Thyroid gland (tissue), 4 donors: ENCODE results near the gene USP6NL. TPM values are rescaled to one million over a fixed set of nuclear protein-coding genes. Genes with fewer than 3 reads are reported as not detected.

Experiments used
- DNase-seq, 2 donors: peaks; one replicate each; pipeline ENCODE4 v3.0.0-alpha.2; 2019
- H3K27ac ChIP-seq, 3 donors: fragments of 200-600 bp; sonication (generic); 1 replicate in 2 of 3; 2 replicates in 1 of 3; pipeline ENCODE4 v1.5.1; 2016 to 2019; ENCODE audit warnings: mild to moderate bottlenecking in 1 of 3, moderate library complexity in 1 of 3
- H3K27me3 ChIP-seq: fragments of 200-600 bp; sonication (generic); one replicate; pipeline ENCODE4 v1.5.1; 2019
- H3K36me3 ChIP-seq, 2 donors: fragments of 200-600 bp; sonication (generic); one replicate each; pipeline ENCODE4 v1.5.1; 2016 to 2019
- H3K4me1 ChIP-seq, 2 donors: fragments of 200-600 bp; sonication (generic); one replicate each; pipeline ENCODE4 v1.5.1; 2017 to 2019
- H3K4me3 ChIP-seq, 3 donors: fragments of 200-600 bp; sonication (generic); replicated peaks in 1 of 3; 1 replicate in 2 of 3; 2 replicates in 1 of 3; pipeline ENCODE4 v1.5.1; 2016; ENCODE audit warnings: mild to moderate bottlenecking in 1 of 3
- H3K9me3 ChIP-seq: fragments of 200-600 bp; sonication (generic); one replicate; pipeline ENCODE4 v1.5.1; 2017
- POLR2A ChIP-seq, 2 donors: fragments of 450-650 bp; IDR thresholded peaks; one replicate each; pipeline ENCODE4 v1.6.1; 2017; ENCODE audit warnings: antibody characterized with exemption in 2 of 2, mild to moderate bottlenecking in 2 of 2, moderate library complexity in 1 of 2
- WGBS, 2 donors: methylation state at CpG; one replicate each; pipeline ENCODE4 v1.1.5; 2017; 5-methylcytosine and 5-hydroxymethylcytosine counted together
- intact Hi-C: fragments of 100-400 bp; cut with DNase I; formaldehyde crosslinking; loops from one replicate; pipeline ENCODE4 v1.15.1; 2023
- total RNA-seq, 4 donors: library from RNA; depleted of rRNA; stranded (reverse); fragments of >200 nt; gene quantifications; one replicate each; pipeline ENCODE4 v1.2.3, GENCODE V29; 2016
- TF ChIP-seq, protein P1 (sequence below), 6 experiments: fragments of 200-600 bp in 3 of 6; fragments of 450-650 bp in 3 of 6; sonication (generic) in 3 of 6; IDR thresholded peaks; one replicate each; pipeline ENCODE4 v1.5.1; 2016 to 2019; ENCODE audit warnings: antibody characterized with exemption in 6 of 6, mild to moderate bottlenecking in 2 of 6, inconsistent platforms in 1 of 6, moderate library complexity in 1 of 6

USP6NL gene
- total RNA-seq, 4 donors from 2014 or later = 16.7 to 24.3 (median 17.8) TPM

DNA sequence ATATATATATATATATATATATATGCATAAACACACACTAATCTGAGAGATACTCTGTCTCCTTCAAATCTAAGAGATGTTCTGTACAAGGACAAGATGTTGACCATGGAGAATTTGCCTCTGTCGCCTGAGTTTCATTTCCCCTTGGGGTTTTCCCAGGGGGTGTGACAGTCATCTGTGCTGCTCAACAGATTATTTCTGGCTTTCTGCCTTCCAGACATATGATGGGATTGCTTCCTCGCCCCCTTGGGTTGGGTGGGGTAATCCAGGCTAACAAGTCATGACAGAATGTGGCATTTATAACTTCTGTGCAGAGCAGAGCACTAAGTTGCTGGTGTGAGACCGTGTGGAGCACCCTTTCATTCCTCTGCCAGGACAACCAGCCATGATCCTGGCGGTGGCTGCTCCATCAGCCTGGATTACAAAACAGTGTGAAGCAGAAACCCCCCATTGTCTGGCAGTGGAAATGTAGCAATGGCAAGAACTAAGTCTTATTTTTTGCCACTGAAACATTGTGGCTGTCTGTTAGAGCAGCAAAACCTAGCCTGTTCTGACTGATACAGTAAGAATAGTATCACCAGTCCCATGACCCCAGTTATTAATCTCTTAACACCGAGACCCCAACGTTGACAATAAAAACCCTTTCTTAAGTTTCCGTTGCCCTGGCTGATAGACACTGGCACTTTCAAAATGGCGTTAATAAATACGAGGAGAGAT is 13.7 kb upstream of the USP6NL start:
- no peak overlapping the region for H3K27ac ChIP-seq
- no peaks in the 10 kb centered on the region for H3K4me1 ChIP-seq
- DNase-seq = no peak
- no peaks in the 10 kb centered on the region for H3K27me3 ChIP-seq
- TF ChIP-seq, protein P1, sequence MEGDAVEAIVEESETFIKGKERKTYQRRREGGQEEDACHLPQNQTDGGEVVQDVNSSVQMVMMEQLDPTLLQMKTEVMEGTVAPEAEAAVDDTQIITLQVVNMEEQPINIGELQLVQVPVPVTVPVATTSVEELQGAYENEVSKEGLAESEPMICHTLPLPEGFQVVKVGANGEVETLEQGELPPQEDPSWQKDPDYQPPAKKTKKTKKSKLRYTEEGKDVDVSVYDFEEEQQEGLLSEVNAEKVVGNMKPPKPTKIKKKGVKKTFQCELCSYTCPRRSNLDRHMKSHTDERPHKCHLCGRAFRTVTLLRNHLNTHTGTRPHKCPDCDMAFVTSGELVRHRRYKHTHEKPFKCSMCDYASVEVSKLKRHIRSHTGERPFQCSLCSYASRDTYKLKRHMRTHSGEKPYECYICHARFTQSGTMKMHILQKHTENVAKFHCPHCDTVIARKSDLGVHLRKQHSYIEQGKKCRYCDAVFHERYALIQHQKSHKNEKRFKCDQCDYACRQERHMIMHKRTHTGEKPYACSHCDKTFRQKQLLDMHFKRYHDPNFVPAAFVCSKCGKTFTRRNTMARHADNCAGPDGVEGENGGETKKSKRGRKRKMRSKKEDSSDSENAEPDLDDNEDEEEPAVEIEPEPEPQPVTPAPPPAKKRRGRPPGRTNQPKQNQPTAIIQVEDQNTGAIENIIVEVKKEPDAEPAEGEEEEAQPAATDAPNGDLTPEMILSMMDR (IDR thresholded peaks at IDR 0.05) = no peak
- TF ChIP-seq POLR2A (IDR thresholded peaks at IDR 0.05) = no peak
- intact Hi-C loops = no loop called here
- H3K9me3 ChIP-seq = no peaks in the 10 kb centered on the region
- H3K36me3 ChIP-seq = no peaks in the 10 kb centered on the region
- 84 to 89% methylated on average over 8 to 9 of the region's 9 CpGs for WGBS, 2 donors
- H3K4me3 ChIP-seq = no peak overlapping the region

DNA sequence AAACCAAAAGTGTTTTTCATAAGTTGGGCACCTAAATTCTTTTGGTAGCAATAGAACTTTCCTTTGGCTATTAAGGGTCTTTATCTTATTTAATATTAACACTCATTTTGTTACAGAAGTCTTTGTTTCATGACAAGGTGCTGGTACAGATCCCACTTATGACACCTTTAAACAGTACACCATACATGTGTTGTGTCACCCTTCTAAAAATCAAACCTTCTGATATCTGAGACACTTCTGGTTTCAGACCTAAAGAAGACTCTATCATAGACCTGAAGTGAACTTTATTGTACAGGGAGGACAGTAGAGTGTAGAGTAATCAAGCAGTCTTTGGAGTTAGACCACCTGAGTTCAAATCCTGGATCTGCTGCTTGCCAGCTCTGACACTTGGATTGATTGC is 5.8 kb upstream of the USP6NL start:
- intact Hi-C loops = no loop called here
- H3K4me3 ChIP-seq = no peak overlapping the region
- H3K27me3 ChIP-seq = no peaks in the 10 kb centered on the region
- no peaks in the 10 kb centered on the region for H3K4me1 ChIP-seq
- DNase-seq = no peak
- no peak for TF ChIP-seq POLR2A (IDR thresholded peaks at IDR 0.05)
- TF ChIP-seq, protein P1 (IDR thresholded peaks at IDR 0.05) = no peak
- no peak overlapping the region for H3K27ac ChIP-seq
- no peaks in the 10 kb centered on the region for H3K9me3 ChIP-seq
- no peaks in the 10 kb centered on the region for H3K36me3 ChIP-seq

- no peaks in the 10 kb centered on the region for H3K36me3 ChIP-seq
- no peaks in the 10 kb centered on the region for H3K9me3 ChIP-seq
- H3K27me3 ChIP-seq = no peaks in the 10 kb centered on the region
- 93% methylated on average over 5 of the region's 5 CpGs for WGBS, 2 donors
- no peak for TF ChIP-seq POLR2A (IDR thresholded peaks at IDR 0.05)
- TF ChIP-seq, protein P1 (IDR thresholded peaks at IDR 0.05) = no peak
- no peak overlapping the region for H3K27ac ChIP-seq
- intact Hi-C loops = no loop called here
- no peak overlapping the region for H3K4me3 ChIP-seq
- DNase-seq = no peak
- H3K4me1 ChIP-seq = no peaks in the 10 kb centered on the region
Observed at GRCh38 chr10:11616021-11616420, 4.6 kb upstream of the USP6NL start.

DNA sequence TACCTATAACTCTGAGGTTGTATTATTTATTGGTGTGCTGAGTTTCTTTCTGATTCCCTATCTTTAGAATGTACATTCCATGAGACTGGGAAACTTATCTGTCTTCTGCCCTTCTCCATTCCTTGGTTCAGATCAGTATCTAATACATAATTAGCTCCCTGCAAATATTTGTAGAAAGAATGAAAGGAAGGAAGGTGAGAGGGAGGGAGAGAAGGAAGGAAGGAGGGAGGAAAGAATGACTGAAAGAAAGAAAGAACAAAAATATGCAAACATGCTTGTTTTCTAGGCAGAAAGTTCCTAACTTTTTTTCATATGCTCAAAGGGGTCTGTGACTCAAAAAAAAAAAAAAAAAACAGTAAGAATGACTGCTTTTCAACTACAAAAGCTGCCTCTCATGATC is 3.9 kb upstream of the USP6NL start:
- TF ChIP-seq, protein P1 (IDR thresholded peaks at IDR 0.05) = no peak
- TF ChIP-seq POLR2A (IDR thresholded peaks at IDR 0.05) = no peak
- Histone ChIP-seq H3K4me1 (peaks cover 0 to 2% of the 10 kb centered on the region in 2 donors), H3K36me3 (no peaks in the 10 kb centered on the region), H3K27me3 (no peaks in the 10 kb centered on the region), H3K27ac (no peak overlapping the region), H3K4me3 (no peak overlapping the region), H3K9me3 (no peaks in the 10 kb centered on the region)
- no peak for DNase-seq
- intact Hi-C loops = no loop called here

DNA sequence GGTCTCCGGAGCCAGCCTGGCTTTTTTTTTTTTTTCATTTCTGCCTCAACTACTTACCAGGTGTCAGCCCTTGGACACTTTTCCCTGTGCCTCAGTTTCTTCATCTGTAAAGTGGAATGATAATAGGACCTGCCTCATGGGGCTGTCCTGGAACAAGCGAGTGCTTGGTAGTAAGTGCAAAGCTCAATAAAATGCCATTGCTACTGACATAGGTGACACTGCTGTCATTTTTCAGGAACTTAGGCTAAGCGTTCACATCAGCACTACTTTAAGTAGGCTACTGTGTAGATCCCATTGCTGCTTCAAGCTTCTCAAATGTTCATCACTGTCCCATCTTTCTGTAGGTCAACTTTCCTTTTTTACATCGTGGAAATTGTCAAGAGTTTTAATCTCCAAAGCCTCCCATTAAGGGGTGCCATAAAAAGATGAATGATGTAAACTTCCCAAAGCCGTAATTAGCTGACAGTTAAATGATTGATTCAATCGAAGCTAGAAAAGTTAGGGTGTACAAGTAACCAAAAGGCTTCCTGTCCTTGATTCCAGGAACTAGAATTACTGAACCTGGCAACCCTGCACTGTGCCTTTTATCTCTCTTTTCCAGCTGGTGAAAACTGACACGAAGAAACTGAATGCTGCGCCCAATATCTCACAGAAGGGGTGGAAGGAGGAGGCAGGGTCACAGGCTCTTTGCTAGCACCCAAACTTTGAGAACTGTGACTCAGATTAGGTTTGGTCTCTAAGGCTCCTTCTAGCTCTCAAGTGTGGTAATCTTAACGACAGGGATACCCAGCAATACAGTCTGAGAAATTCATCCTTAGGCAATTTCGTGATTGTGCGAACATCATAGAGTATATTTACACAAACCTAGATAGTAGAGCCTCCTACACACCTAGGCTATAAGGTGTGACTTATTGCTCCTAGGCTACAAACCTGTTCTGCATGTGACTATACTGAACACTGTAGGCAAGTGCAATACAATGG is 861 bp upstream of the USP6NL start:
- WGBS, 2 donors = 39 to 49% methylated on average over 11 of the region's 11 CpGs
- no peak for TF ChIP-seq POLR2A (IDR thresholded peaks at IDR 0.05)
- TF ChIP-seq, protein P1 (IDR thresholded peaks at IDR 0.05) = no peak
- DNase-seq = no peak
- Histone ChIP-seq H3K36me3 (no peaks in the 10 kb centered on the region), H3K27me3 (no peaks in the 10 kb centered on the region), H3K4me3 (peak overlapping the region; percentile 8 to 96 (median 39)), H3K4me1 (peaks cover 6 to 12% of the 10 kb centered on the region in 2 donors), H3K27ac (peak overlapping the region; percentile 55 to 82 (median 78)), H3K9me3 (no peaks in the 10 kb centered on the region)
- intact Hi-C loops = no loop called here
